GM19035 (cell line): ENCODE measurements around the gene OTOP3.
"Not testable (repeated sequence)": the region's sequence is repeated elsewhere in the genome, so short reads cannot be mapped to it uniquely, and the experiment has no call there.

Source experiments
- ATAC-seq: cut with Tn5 transposase; IDR thresholded peaks from one replicate; pipeline ENCODE4 v1.9.1; 2021; ENCODE audit not compliant: unreplicated experiment

The OTOP3 gene

GRCh38 chr17:74957935-74958740, 22.4 kb downstream of the OTOP3 start:
- no peak for ATAC-seq

GRCh38 chr17:74959826-74960515, 24.3 kb downstream of the OTOP3 start:
- ATAC-seq: no peak

GRCh38 chr17:74960570-74961342, 25.1 kb downstream of the OTOP3 start:
- ATAC-seq: no peak

GRCh38 chr17:74961657-74962350, 26.1 kb downstream of the OTOP3 start:
- no peak for ATAC-seq

- no peak for ATAC-seq
These were observed 27.1 kb downstream of the OTOP3 start for GRCh38 chr17:74962622-74963394.

GRCh38 chr17:74963656-74964055, 28.0 kb downstream of the OTOP3 start:
- no peak for ATAC-seq

- no peak for ATAC-seq
These were observed 28.6 kb downstream of the OTOP3 start for GRCh38 chr17:74964246-74964761.

GRCh38 chr17:74964988-74965622, 29.4 kb downstream of the OTOP3 start:
- ATAC-seq: no peak

- ATAC-seq: no peak
These were observed 32.7 kb downstream of the OTOP3 start for GRCh38 chr17:74968361-74968780.

GRCh38 chr17:74969501-74969900, 33.8 kb downstream of the OTOP3 start:
- ATAC-seq: not testable (repeated sequence)

- no peak for ATAC-seq
These were observed 34.7 kb downstream of the OTOP3 start for GRCh38 chr17:74970395-74970794.

- no peak for ATAC-seq
These were observed 35.6 kb downstream of the OTOP3 start for GRCh38 chr17:74971069-74971841.

- no peak for ATAC-seq
These were observed 36.1 kb downstream of the OTOP3 start for GRCh38 chr17:74971842-74972106.

- no peak for ATAC-seq
These were observed 36.6 kb downstream of the OTOP3 start, which contains the start of gene HID1 for GRCh38 chr17:74972107-74972972. Gene HID1 (minus strand): TSS chr17:74972759. CDS start chr17:74972656, 103 bp downstream.

GRCh38 chr17:74972973-74973328, 37.3 kb downstream of the OTOP3 start:
- no peak for ATAC-seq

- ATAC-seq: no peak
These were observed 40.2 kb downstream of the OTOP3 start for GRCh38 chr17:74975943-74976342.

- ATAC-seq: no peak
These were observed 42.1 kb downstream of the OTOP3 start for GRCh38 chr17:74977802-74978201.

GRCh38 chr17:74978240-74978639, 42.5 kb downstream of the OTOP3 start:
- ATAC-seq: no peak
